ENCODE measurements around the gene ZMYND10.

The ZMYND10 gene

DNA sequence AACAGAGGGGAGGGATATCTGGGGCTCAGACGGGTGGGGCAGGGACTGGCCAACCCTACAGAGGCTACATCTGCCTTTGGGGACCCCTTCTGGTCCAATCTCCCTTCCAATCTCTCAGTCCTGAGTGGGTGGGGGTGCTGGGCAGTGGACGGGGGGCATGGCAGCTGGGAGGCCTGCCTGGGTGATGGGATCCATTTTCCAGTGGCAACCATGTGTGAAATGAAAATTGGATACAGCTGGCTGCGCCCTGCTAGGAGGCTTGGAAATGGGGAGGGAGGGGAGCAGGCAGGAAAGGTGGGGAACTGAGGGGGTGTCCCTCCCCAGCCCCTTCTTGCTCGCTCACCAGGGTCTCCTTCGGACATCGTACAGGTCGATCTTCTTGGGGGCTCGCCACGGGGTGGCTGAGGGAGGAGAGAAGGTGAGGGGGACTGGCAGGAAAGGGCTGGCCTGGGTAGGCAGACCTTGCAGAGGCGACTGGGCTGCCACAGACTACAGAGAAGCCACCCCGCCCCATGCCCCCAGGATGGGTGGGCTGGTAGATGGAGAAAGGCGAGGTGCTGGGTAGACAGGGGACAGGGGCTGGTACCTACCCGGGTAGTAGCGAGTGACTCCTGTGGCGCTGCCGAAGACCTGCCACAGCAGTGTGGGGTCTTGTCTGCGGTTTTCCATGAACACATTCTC lies 35.0 kb upstream of the ZMYND10 start:
- Mint-ChIP-seq H3K4me3 (no peak overlapping the region), H3K27ac (no peak overlapping the region), H3K36me3 (ENCODE audit: low read depth) (no peaks in the 10 kb centered on the region)

DNA sequence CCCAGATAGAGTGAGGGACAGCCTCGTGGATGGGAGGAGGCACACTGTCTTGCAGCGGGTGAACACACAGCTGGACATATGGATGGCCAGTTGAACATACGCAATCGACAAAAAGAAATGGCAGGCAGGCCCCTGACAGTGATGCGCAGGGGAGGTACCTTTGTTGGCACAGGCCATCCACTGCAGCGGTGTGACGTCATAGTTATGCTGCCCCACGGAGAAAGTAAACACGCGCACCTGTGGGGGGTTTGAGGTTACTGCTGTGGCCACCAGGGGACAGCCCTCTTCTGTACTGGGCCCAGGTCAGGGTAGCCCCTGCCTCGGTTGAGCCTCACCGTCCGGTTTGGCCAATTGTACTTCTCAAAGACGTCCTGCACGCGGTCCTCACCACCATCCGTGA lies 33.2 kb upstream of the ZMYND10 start:
- no peaks in the 10 kb centered on the region for H3K36me3 Mint-ChIP-seq (ENCODE audit: low read depth)
- no peaks in the 10 kb centered on the region for H3K9me3 Mint-ChIP-seq
- H3K27me3 Mint-ChIP-seq (ENCODE audit: low read depth, poor library complexity), result no peaks in the 10 kb centered on the region
- DNase-seq, result no peak
- no peak overlapping the region for H3K27ac Mint-ChIP-seq
- no peak for TF ChIP-seq CTCF (IDR thresholded peaks at IDR 0.05)
- H3K4me3 Mint-ChIP-seq, result no peak overlapping the region
- H3K4me1 Mint-ChIP-seq, result peaks cover 62% of the 10 kb centered on the region

More for the DNA sequence above, 35.0 kb upstream of the ZMYND10 start:
- Mint-ChIP-seq H3K9me3 (no peaks in the 10 kb centered on the region), H3K4me1 (peaks cover 49% of the 10 kb centered on the region), H3K27me3 (ENCODE audit: low read depth, poor library complexity) (peaks cover 4% of the 10 kb centered on the region)
- DNase-seq, result no peak
- TF ChIP-seq CTCF (IDR thresholded peaks at IDR 0.05), result no peak

GRCh38 chr3:50378024-50378423 lies 32.5 kb upstream of the ZMYND10 start:
- no peaks in the 10 kb centered on the region for H3K9me3 Mint-ChIP-seq
- no peak overlapping the region for H3K4me3 Mint-ChIP-seq
- H3K27ac Mint-ChIP-seq, result no peak overlapping the region
- no peaks in the 10 kb centered on the region for H3K27me3 Mint-ChIP-seq (ENCODE audit: low read depth, poor library complexity)
- H3K36me3 Mint-ChIP-seq (ENCODE audit: low read depth), result no peaks in the 10 kb centered on the region
- no peak for TF ChIP-seq CTCF (IDR thresholded peaks at IDR 0.05)
- DNase-seq, result no peak
- H3K4me1 Mint-ChIP-seq, result peaks cover 64% of the 10 kb centered on the region

GRCh38 chr3:50375258-50375931 lies 29.9 kb upstream of the ZMYND10 start:
- Mint-ChIP-seq H3K9me3 (no peaks in the 10 kb centered on the region), H3K36me3 (ENCODE audit: low read depth) (no peaks in the 10 kb centered on the region), H3K27me3 (ENCODE audit: low read depth, poor library complexity) (peaks cover 2% of the 10 kb centered on the region), H3K4me1 (peaks cover 71% of the 10 kb centered on the region), H3K27ac (no peak overlapping the region), H3K4me3 (no peak overlapping the region)
- no peak for TF ChIP-seq CTCF (IDR thresholded peaks at IDR 0.05)
- no peak for DNase-seq

DNA sequence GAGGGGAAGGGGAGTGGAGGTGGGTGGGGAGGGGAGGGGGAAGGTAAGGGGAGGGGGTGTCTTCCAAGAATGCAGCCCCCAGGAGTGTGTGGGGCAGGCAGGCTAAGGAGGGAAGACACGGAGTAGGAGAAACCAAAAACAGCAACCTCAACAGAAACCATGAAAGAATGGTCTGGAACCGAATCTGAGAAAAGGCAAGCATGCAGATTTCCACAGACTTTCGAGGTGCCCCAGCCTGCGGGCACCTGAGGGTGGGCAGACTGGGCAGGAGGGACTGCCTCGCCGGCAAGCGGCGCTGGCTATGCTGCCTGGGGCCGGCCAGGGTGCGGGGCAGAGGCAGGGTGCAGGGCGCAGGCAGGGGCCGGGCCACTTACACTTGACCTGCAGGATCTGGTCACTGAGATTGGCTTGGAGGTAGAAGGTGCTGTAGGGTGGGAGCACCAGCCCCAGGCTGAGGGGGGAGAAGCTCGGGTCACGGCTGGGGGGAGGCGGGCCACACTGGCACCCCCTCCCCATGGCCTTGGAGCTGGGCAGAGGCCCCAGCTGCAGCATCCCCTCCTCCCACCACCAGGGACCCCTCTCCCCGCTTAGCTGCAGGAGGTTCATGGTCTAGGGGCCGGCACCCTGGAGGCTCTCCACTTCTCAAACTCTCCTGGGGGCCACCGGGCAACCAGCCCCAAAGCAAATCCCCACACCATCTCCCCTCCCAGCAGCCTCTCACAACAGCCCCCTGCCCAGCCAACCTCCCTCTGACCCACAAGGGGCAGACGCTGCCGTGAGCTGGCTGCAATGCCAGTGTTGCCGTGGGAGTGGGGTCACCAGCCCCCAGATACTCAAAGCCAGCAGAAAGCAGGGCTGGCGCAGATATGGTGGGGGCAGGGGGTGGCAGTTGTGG lies 29.1 kb upstream of the ZMYND10 start:
- Mint-ChIP-seq H3K27me3 (ENCODE audit: low read depth, poor library complexity) (peaks cover 2% of the 10 kb centered on the region), H3K36me3 (ENCODE audit: low read depth) (no peaks in the 10 kb centered on the region), H3K4me3 (no peak overlapping the region), H3K27ac (no peak overlapping the region), H3K9me3 (no peaks in the 10 kb centered on the region), H3K4me1 (peaks cover 65% of the 10 kb centered on the region)
- no peak for DNase-seq
- no peak for TF ChIP-seq CTCF (IDR thresholded peaks at IDR 0.05)

All from nephron progenitor cell (in vitro differentiated cells).